ENCODE measurements around the gene STARD13. TPM values are rescaled to one million over a fixed set of nuclear protein-coding genes. Genes with fewer than 3 reads are reported as not detected.
A peak's percentile ranks its signal among the peaks of the same experiment; 100 is the strongest.

STARD13 gene
- 29.1 and 35.1 TPM in 2 replicates for total RNA-seq (2014; rRNA removed; shearing (Covaris generic))

DNA sequence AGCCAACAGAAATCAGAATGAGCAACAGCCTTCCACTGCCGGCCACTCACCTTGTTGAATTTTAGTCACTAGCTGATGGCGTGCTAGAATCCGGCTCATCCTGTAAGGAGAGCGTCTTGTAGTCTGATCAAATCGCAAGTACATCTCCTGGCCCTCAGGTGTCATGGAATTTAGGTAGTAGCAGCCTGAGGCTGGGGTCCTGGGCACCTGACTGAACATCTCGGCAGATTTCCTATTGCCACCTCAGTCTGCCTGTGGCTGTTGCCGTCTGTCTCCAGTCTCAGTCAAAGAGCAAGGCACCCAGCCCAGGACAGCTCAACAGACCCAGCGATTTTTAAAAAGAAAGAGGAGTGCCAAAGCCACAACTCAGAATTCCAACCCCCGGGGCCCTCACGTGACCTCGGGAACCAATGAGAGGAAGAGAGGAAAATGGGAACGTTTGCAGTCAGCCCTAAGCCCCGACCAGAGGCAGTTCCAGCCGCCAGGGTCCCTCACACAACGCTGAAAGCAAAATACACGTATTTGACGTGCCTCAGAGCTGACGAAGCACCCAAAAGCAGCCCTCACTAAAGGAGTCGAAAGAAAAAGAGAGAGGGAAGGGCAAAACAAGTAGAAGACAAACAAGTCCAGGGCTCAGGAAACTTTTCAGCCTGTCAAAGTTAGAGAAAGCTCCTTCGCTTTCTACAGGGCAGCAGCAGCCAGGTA, at the start of gene STARD13:
STARD13 (minus strand) TSS at position 336 of the 705 bp plus-strand sequence; CDS start at position 219, 117 bp downstream.
- Histone ChIP-seq H3K4me1 (peaks cover 8% of the 10 kb centered on the region), H3K27ac (peak within 1 kb of the TSS; percentile 74), H3K4me3 (peak within 1 kb of the TSS; percentile 63), H3K27me3 (no peaks in the 10 kb centered on the region), H3K36me3 (peaks cover 9% of the 10 kb centered on the region), H3K9me3 (replicated peaks) (no peaks in the 10 kb centered on the region)
- DNase-seq = peak; percentile 97 to 99

DNA sequence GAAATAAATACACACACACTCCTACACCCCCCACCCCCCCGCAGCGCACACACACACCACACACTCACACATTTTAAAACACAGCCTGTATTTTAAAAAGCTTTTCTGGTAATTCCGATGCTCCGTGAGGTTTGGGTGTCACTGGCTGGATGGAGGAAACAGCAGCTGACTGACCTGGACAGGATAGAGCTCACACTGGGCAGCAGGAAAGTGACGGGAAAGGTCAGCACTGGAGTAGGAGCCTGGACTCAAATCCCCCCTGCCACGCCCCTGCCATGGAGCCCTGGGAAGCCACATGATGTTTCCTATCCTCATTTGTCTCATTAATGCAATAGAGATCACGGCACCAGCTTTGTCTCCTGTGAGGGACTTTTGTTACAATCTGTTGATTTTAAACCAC, 49.3 kb upstream of the STARD13 start:
- Histone ChIP-seq H3K9me3 (replicated peaks) (0 out of 2 replicates have a peak, but pooled peaks cover 5% of the 10 kb centered on the region), H3K36me3 (peaks cover 24% of the 10 kb centered on the region), H3K27ac (no peak overlapping the region), H3K4me3 (no peak overlapping the region), H3K4me1 (no peaks in the 10 kb centered on the region), H3K27me3 (no peaks in the 10 kb centered on the region)
- DNase-seq = no peak

- Histone ChIP-seq H3K36me3 (peaks cover 19% of the 10 kb centered on the region), H3K27ac (no peak overlapping the region), H3K4me3 (no peak overlapping the region), H3K27me3 (no peaks in the 10 kb centered on the region), H3K4me1 (peaks cover 18% of the 10 kb centered on the region), H3K9me3 (replicated peaks) (0 out of 2 replicates have a peak, but pooled peaks cover under 1% of the 10 kb centered on the region)
- no peak for DNase-seq
These were observed 46.4 kb upstream of the STARD13 start for GRCh38 chr13:33331962-33332361.

GRCh38 chr13:33330483-33330882, 44.9 kb upstream of the STARD13 start:
- Histone ChIP-seq H3K36me3 (peaks cover 10% of the 10 kb centered on the region; the same call in 1 of the 2 replicates), H3K27me3 (no peaks in the 10 kb centered on the region), H3K4me1 (peaks cover 21% of the 10 kb centered on the region), H3K9me3 (replicated peaks) (no peaks in the 10 kb centered on the region), H3K27ac (no peak overlapping the region), H3K4me3 (no peak overlapping the region)
- no peak for DNase-seq

DNA sequence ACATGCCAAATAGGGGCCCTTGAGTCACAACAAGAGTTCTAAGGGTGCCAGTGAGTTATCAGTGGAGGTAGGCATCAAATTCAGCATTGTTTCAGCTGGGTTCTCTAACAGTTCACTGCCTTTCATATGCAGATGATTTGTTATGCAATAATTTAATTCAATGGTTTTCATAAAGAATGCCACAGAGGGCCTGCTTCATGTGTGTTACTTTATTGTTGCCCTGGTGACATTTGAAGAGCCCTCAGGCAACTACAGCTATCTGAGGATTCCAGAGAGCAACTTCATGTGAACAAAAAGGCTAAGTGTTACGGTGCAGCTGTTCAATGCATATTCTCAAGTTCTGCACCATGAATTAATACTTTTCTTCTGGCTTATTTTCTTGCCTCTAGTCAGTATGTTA, 43.1 kb upstream of the STARD13 start:
- H3K9me3 ChIP-seq (replicated peaks) = no peaks in the 10 kb centered on the region
- H3K36me3 ChIP-seq = peaks cover 5% of the 10 kb centered on the region; the same call in 1 of the 2 replicates
- H3K27me3 ChIP-seq = no peaks in the 10 kb centered on the region
- no peak overlapping the region for H3K4me3 ChIP-seq
- H3K4me1 ChIP-seq = peaks cover 38% of the 10 kb centered on the region
- peak; percentile 75 to 92 for DNase-seq
- H3K27ac ChIP-seq = peak overlapping the region; percentile 53

DNA sequence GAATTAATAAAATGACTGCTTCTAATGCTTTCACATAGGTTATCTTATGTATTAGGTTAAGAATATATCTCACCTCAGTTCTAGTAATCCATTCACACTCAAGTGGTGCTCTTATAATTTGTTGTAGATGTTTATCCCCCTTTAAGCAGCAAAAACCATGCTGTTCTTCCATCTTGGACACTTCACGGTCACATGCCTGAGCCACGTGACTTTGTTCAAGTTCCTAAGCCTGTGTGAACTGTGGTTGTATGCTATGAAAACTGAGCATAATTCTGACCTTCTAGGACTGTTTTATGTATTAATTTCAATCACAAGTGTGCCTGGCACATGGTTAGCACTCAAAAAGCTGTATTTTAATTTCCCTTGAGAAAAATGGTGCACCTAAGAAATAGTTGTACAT, 41.2 kb upstream of the STARD13 start:
- Histone ChIP-seq H3K9me3 (replicated peaks) (no peaks in the 10 kb centered on the region), H3K4me3 (no peak overlapping the region), H3K4me1 (peaks cover 58% of the 10 kb centered on the region), H3K36me3 (peaks cover 2% of the 10 kb centered on the region; the same call in 1 of the 2 replicates), H3K27ac (no peak overlapping the region), H3K27me3 (no peaks in the 10 kb centered on the region)
- DNase-seq = no peak

- DNase-seq = no peak
- H3K4me1 ChIP-seq = peaks cover 60% of the 10 kb centered on the region
- H3K27me3 ChIP-seq = no peaks in the 10 kb centered on the region
- no peaks in the 10 kb centered on the region for H3K9me3 ChIP-seq (replicated peaks)
- H3K27ac ChIP-seq = no peak overlapping the region
- H3K4me3 ChIP-seq = no peak overlapping the region
- peaks cover 2% of the 10 kb centered on the region; the same call in 1 of the 2 replicates for H3K36me3 ChIP-seq
These were observed 40.7 kb upstream of the STARD13 start for GRCh38 chr13:33326246-33326645.

GRCh38 chr13:33323801-33324510, 38.4 kb upstream of the STARD13 start:
- Histone ChIP-seq H3K36me3 (no peaks in the 10 kb centered on the region), H3K9me3 (replicated peaks) (peaks cover 2% of the 10 kb centered on the region; the same call in 1 of the 2 replicates), H3K4me1 (peaks cover 55% of the 10 kb centered on the region), H3K27ac (peak overlapping the region; percentile 67), H3K27me3 (no peaks in the 10 kb centered on the region), H3K4me3 (peak overlapping the region; percentile 42)
- DNase-seq = peak; percentile 65 to 89

GRCh38 chr13:33322965-33323668, 37.6 kb upstream of the STARD13 start:
- Histone ChIP-seq H3K9me3 (replicated peaks) (peaks cover 4% of the 10 kb centered on the region; the same call in 1 of the 2 replicates), H3K4me3 (peak overlapping the region; percentile 42), H3K27me3 (no peaks in the 10 kb centered on the region), H3K4me1 (peaks cover 47% of the 10 kb centered on the region), H3K36me3 (peaks cover 2% of the 10 kb centered on the region; the same call in 1 of the 2 replicates), H3K27ac (peak overlapping the region; percentile 67)
- peak in 1 of 2 experiments; percentile 35 for DNase-seq

DNA sequence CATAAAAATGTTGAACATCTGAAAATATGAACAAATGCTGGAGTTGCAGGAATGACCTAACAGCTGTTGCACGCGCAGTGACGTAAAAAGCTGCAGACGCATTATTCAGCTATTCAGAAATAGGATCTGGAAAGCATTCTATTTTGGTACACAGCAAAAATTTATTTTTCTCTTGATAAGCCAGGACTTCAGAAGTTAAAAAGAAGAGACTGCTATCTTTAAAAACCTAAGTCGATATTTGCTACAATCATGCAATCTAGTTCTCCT, 36.9 kb upstream of the STARD13 start:
- Histone ChIP-seq H3K4me3 (peak overlapping the region; percentile 45), H3K36me3 (peaks cover 2% of the 10 kb centered on the region; the same call in 1 of the 2 replicates), H3K27me3 (no peaks in the 10 kb centered on the region), H3K9me3 (replicated peaks) (peaks cover 4% of the 10 kb centered on the region; the same call in 1 of the 2 replicates), H3K4me1 (peaks cover 42% of the 10 kb centered on the region), H3K27ac (peak overlapping the region; percentile 67)
- peak; percentile 38 to 66 for DNase-seq

GRCh38 chr13:33321686-33322542, 36.4 kb upstream of the STARD13 start:
- no peak for DNase-seq
- peak overlapping the region; percentile 67 for H3K27ac ChIP-seq

DNA sequence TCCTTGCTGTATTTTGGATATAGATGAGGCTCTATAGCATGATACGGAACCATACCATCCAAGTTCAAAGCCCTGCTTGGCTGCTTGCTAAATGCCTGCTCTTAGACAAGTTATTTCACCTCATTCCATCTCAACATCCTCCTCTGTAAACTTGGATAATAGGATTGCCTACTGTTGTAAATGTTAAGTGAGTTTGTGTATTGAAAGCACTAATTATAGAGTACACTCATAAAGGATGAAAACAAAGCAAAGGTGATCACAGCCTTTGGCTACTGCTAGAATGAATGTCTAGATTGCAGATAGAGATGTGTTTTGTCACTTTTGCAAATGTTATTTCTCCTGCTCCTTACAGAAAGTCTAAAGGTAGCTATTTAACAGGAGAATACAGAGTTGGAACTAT, 34.3 kb upstream of the STARD13 start:
- H3K27me3 ChIP-seq = no peaks in the 10 kb centered on the region
- no peak overlapping the region for H3K4me3 ChIP-seq
- H3K4me1 ChIP-seq = peaks cover 32% of the 10 kb centered on the region
- DNase-seq = no peak
- H3K27ac ChIP-seq = no peak overlapping the region
- peaks cover 4% of the 10 kb centered on the region; the same call in 1 of the 2 replicates for H3K9me3 ChIP-seq (replicated peaks)
- peaks cover 2% of the 10 kb centered on the region; the same call in 1 of the 2 replicates for H3K36me3 ChIP-seq

More at GRCh38 chr13:33321686-33322542, 36.4 kb upstream of the STARD13 start:
- Histone ChIP-seq H3K4me3 (peak overlapping the region; percentile 45), H3K9me3 (replicated peaks) (peaks cover 4% of the 10 kb centered on the region; the same call in 1 of the 2 replicates), H3K4me1 (peaks cover 42% of the 10 kb centered on the region), H3K36me3 (peaks cover 2% of the 10 kb centered on the region; the same call in 1 of the 2 replicates), H3K27me3 (no peaks in the 10 kb centered on the region)

DNA sequence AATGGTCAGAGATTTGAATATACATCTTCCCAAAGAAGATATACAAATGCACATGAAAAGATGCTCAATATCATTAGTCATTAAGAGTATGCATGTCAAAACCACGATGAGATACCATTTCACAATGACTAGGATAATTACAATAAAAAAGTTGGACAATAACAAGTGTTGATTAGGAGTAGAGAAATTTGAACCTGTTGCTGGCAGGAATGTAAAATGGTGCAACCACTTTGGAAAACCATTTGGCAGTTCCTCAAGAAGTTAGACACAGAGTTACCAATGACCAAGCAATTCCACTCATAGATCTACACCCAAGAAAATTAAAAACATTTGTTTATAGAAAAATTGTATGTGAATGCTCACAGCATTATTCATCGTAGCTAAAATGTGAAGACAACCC, 33.2 kb upstream of the STARD13 start:
- H3K4me3 ChIP-seq = no peak overlapping the region
- no peak for DNase-seq
- H3K9me3 ChIP-seq (replicated peaks) = peaks cover 4% of the 10 kb centered on the region; the same call in 1 of the 2 replicates
- H3K36me3 ChIP-seq = peaks cover 2% of the 10 kb centered on the region; the same call in 1 of the 2 replicates
- H3K27me3 ChIP-seq = no peaks in the 10 kb centered on the region
- H3K4me1 ChIP-seq = peaks cover 22% of the 10 kb centered on the region
- no peak overlapping the region for H3K27ac ChIP-seq

DNA sequence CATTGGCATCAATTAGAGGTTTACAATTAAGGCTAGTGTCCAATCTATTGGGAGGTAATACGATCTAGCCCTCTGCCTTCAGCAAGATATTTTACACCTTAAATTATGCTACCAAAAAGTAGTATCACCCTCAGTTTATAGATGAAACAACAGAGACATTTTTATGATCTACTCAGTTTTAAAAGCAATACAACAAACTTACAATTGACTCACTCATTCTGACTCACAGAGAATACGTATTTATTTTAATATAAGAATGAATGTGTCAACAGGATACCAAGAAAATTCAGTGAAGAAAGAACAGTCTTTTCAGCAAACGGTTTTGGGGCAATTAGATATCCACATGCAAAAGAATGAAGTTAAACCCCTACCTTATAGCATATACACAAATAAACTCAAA, 32.5 kb upstream of the STARD13 start:
- H3K9me3 ChIP-seq (replicated peaks) = peaks cover 4% of the 10 kb centered on the region; the same call in 1 of the 2 replicates
- peaks cover 2% of the 10 kb centered on the region; the same call in 1 of the 2 replicates for H3K36me3 ChIP-seq
- no peak overlapping the region for H3K27ac ChIP-seq
- H3K4me3 ChIP-seq = no peak overlapping the region
- DNase-seq = no peak
- no peaks in the 10 kb centered on the region for H3K27me3 ChIP-seq
- H3K4me1 ChIP-seq = peaks cover 15% of the 10 kb centered on the region

All from SJCRH30 (cell line).